H1 (cell line): ENCODE data around the gene HOXD12. TPM values are rescaled to one million over a fixed set of nuclear protein-coding genes. Genes with fewer than 3 reads are reported as not detected.

Source experiments
- CTCF ChIA-PET: fragments of 300-600 bp; sonication (Branson Sonifier 250); formaldehyde crosslinking; loops from one replicate; lab custom pipeline; 2021; ENCODE audit not compliant: partially characterized antibody; lab: Charles Lee
- POLR2A ChIA-PET: fragments of 300-600 bp; sonication (Branson Sonifier 250); formaldehyde crosslinking; loops from one replicate; lab custom pipeline; 2021; ENCODE audit warnings: inconsistent platforms; ENCODE audit not compliant: partially characterized antibody; lab: Charles Lee
- DNase-seq, 2 experiments: peaks; one replicate each; pipeline versions ENCODE4 v3.0.0 to v3.0.0-alpha.2; 2010 to 2022; ENCODE audit warnings: low spot score in 2 of 2, low read depth in 1 of 2, mixed read lengths in 1 of 2
- FAIRE-seq: peaks from 2 replicates; lab custom pipeline; 2011; peaks lifted over from hg19 to GRCh38; lab: Jason Lieb, UNC
- H2AFZ ChIP-seq: 2 replicates; pipeline ENCODE4 v1.8.1; 2012; ENCODE audit warnings: low read length, inconsistent platforms
- H2AK5ac ChIP-seq: 2 replicates; pipeline ENCODE4 v1.6.1; 2013; ENCODE audit warnings: low read depth, low read length
- H2BK120ac ChIP-seq: replicated peaks from 2 replicates; pipeline ENCODE3; 2013; ENCODE audit warnings: low read depth, low read length, inconsistent platforms
- H2BK12ac ChIP-seq: 2 replicates; pipeline ENCODE4 v1.6.1; 2013; ENCODE audit warnings: low read depth, low read length
- H2BK15ac ChIP-seq: 2 replicates; pipeline ENCODE4 v1.6.1; 2013; ENCODE audit warnings: low read length
- H2BK20ac ChIP-seq: 2 replicates; pipeline ENCODE4 v1.6.1; 2013; ENCODE audit warnings: low read length
- H2BK5ac ChIP-seq: 2 replicates; pipeline ENCODE4 v1.6.1; 2013; ENCODE audit warnings: low read depth, low read length
- H3K14ac ChIP-seq: 2 replicates; pipeline ENCODE4 v1.6.1; 2013; ENCODE audit warnings: inconsistent platforms; ENCODE audit not compliant: insufficient read length
- H3K18ac ChIP-seq: 2 replicates; pipeline ENCODE4 v1.6.1; 2013; ENCODE audit warnings: low read length; ENCODE audit errors: extremely low read depth
- H3K23ac ChIP-seq: 2 replicates; pipeline ENCODE4 v1.6.1; 2013; ENCODE audit warnings: inconsistent platforms; ENCODE audit not compliant: insufficient read length
- H3K23me2 ChIP-seq: 2 replicates; pipeline ENCODE4 v1.6.1; 2013; ENCODE audit warnings: low read depth, low read length
- H3K27ac ChIP-seq: 2 replicates; pipeline ENCODE4 v1.6.1; 2011; ENCODE audit warnings: low read depth, low read length, inconsistent platforms
- H3K27me3 ChIP-seq, 4 experiments: replicated peaks in 1 of 4; 1 replicate in 1 of 4; 2 replicates in 3 of 4; pipeline versions ENCODE4 v1.6.1 to v1.8.1; 2011 to 2013; ENCODE audit warnings: low read length in 3 of 4, mild to moderate bottlenecking in 3 of 4, inconsistent platforms in 2 of 4, mixed read lengths in 2 of 4, moderate library complexity in 1 of 4; ENCODE audit not compliant: control insufficient read depth in 3 of 4, insufficient read depth in 3 of 4; ENCODE audit errors: extremely low read depth in 1 of 4
- H3K36me3 ChIP-seq, 4 experiments: 2 replicates each; pipeline versions ENCODE4 v1.6.1 to v1.8.1; 2011 to 2013; ENCODE audit warnings: mild to moderate bottlenecking in 4 of 4, low read length in 3 of 4, moderate library complexity in 2 of 4, control low read depth in 1 of 4, inconsistent platforms in 1 of 4; ENCODE audit not compliant: insufficient read depth in 4 of 4, control insufficient read depth in 2 of 4
- H3K4ac ChIP-seq: replicated peaks from 2 replicates; pipeline ENCODE3; 2013; ENCODE audit warnings: low read length, low read depth, mixed read lengths, inconsistent platforms; ENCODE audit not compliant: insufficient read length
- H3K4me1 ChIP-seq, 4 experiments: replicated peaks in 1 of 4; 1 replicate in 1 of 4; 2 replicates in 3 of 4; pipeline versions ENCODE4 v1.6.1 to v1.8.1; 2011 to 2013; ENCODE audit warnings: low read length in 3 of 4, inconsistent platforms in 2 of 4, mixed read lengths in 1 of 4; ENCODE audit not compliant: insufficient read depth in 4 of 4, control insufficient read depth in 3 of 4
- H3K4me2 ChIP-seq, 2 experiments: 2 replicates each; pipeline versions ENCODE4 v1.6.1 to v1.8.1; 2011 to 2013; ENCODE audit warnings: low read depth in 2 of 2, low read length in 2 of 2, control low read depth in 1 of 2, inconsistent platforms in 1 of 2, mild to moderate bottlenecking in 1 of 2; ENCODE audit not compliant: insufficient read depth in 1 of 2
- H3K4me3 ChIP-seq, 4 experiments: fragments of 200-600, 300-600 bp in 1 of 4; sonication (generic), shearing (Covaris generic), sonication (Bioruptor Twin) in 1 of 4; 2 replicates each; pipeline versions ENCODE4 v1.5.1 to v1.8.1; 2011 to 2016; ENCODE audit warnings: low read length in 4 of 4, low read depth in 3 of 4, control low read depth in 2 of 4, inconsistent platforms in 2 of 4, mild to moderate bottlenecking in 2 of 4, mixed read lengths in 1 of 4, moderate library complexity in 1 of 4; ENCODE audit not compliant: insufficient read depth in 2 of 4; ENCODE audit errors: extremely low read depth in 1 of 4
- H3K56ac ChIP-seq: replicated peaks from 2 replicates; pipeline ENCODE3; 2013; ENCODE audit warnings: low read depth, mild to moderate bottlenecking, mixed read lengths, low read length, inconsistent platforms; ENCODE audit not compliant: insufficient read length
- H3K79me1 ChIP-seq: 2 replicates; pipeline ENCODE4 v1.6.1; 2013; ENCODE audit warnings: low read depth, low read length, control low read depth
- H3K79me2 ChIP-seq, 2 experiments: 2 replicates each; pipeline versions ENCODE4 v1.6.1 to v1.8.1; 2012 to 2013; ENCODE audit warnings: low read length in 2 of 2, mild to moderate bottlenecking in 2 of 2, inconsistent platforms in 1 of 2; ENCODE audit not compliant: insufficient read depth in 2 of 2, control insufficient read depth in 1 of 2
- H3K9ac ChIP-seq, 4 experiments: replicated peaks in 1 of 4; 1 replicate in 1 of 4; 2 replicates in 3 of 4; pipeline versions ENCODE4 v1.6.1 to v1.8.1; 2011 to 2013; ENCODE audit warnings: low read depth in 3 of 4, low read length in 3 of 4, control low read depth in 2 of 4, mild to moderate bottlenecking in 2 of 4, moderate library complexity in 2 of 4, inconsistent platforms in 1 of 4; ENCODE audit errors: extremely low read depth in 1 of 4
- H3K9me3 ChIP-seq, 2 experiments: 2 replicates each; pipeline versions ENCODE4 v1.6.1 to v1.8.1; 2012 to 2013; ENCODE audit warnings: mild to moderate bottlenecking in 2 of 2, moderate library complexity in 2 of 2, control low read depth in 1 of 2, inconsistent platforms in 1 of 2, low read depth in 1 of 2, low read length in 1 of 2, mixed read lengths in 1 of 2; ENCODE audit not compliant: insufficient read depth in 2 of 2
- H4K20me1 ChIP-seq, 2 experiments: replicated peaks in 1 of 2; 2 replicates each; pipeline versions ENCODE3 to v1.8.1; 2011 to 2013; ENCODE audit warnings: inconsistent platforms in 2 of 2, low read length in 2 of 2, mild to moderate bottlenecking in 1 of 2; ENCODE audit not compliant: insufficient read depth in 2 of 2, control insufficient read depth in 1 of 2
- H4K5ac ChIP-seq: 2 replicates; pipeline ENCODE4 v1.6.1; 2013; ENCODE audit warnings: low read length, low read depth, mixed read lengths, inconsistent platforms; ENCODE audit not compliant: insufficient read length
- H4K8ac ChIP-seq: 2 replicates; pipeline ENCODE4 v1.8.0; 2013; ENCODE audit warnings: mild to moderate bottlenecking, moderate library complexity, low read length, inconsistent platforms; ENCODE audit not compliant: insufficient read depth; ENCODE audit errors: extremely low read depth
- H4K91ac ChIP-seq: replicated peaks from 2 replicates; pipeline ENCODE3; 2013; ENCODE audit warnings: low read length, mixed read lengths, inconsistent platforms; ENCODE audit not compliant: insufficient read length
- CBX8 ChIP-seq: fragments of 300-800, 300-1000 bp; sonication (generic); IDR thresholded peaks from 2 replicates; pipeline ENCODE4 v1.7.1; 2016; ENCODE audit warnings: low read depth, low read length, borderline replicate concordance
- EZH2 ChIP-seq: fragments of 200-600 bp; sonication (generic); IDR thresholded peaks from 2 replicates; pipeline ENCODE4 v1.7.1; 2012; ENCODE audit warnings: low read depth, mild to moderate bottlenecking, moderate library complexity, low read length, inconsistent platforms; ENCODE audit not compliant: severe bottlenecking
- KDM1A ChIP-seq: fragments of 200-600, 300-600 bp; sonication (generic); IDR thresholded peaks from 2 replicates; pipeline ENCODE4 v1.7.1; 2016; ENCODE audit warnings: mild to moderate bottlenecking, low read length, borderline replicate concordance
- MAX ChIP-seq: IDR thresholded peaks from 2 replicates; pipeline ENCODE4 v1.6.1; 2012; ENCODE audit warnings: inconsistent platforms
- POU5F1 ChIP-seq: IDR thresholded peaks from 2 replicates; pipeline ENCODE4 v1.6.1; 2011; ENCODE audit warnings: low read depth, mild to moderate bottlenecking, low read length, moderate library complexity
- RBBP5 ChIP-seq: IDR thresholded peaks from 2 replicates; pipeline ENCODE4 v1.7.1; 2012; ENCODE audit warnings: low read depth, mild to moderate bottlenecking, inconsistent platforms, low read length, moderate library complexity, borderline replicate concordance
- RNF2 ChIP-seq: fragments of 200-900, 300-1000 bp; sonication (generic); IDR thresholded peaks from 2 replicates; pipeline ENCODE4 v1.7.1; 2016; ENCODE audit warnings: borderline replicate concordance, low read depth, mild to moderate bottlenecking, antibody characterized with exemption, low read length; ENCODE audit not compliant: poor library complexity, severe bottlenecking; ENCODE audit errors: missing control alignments
- SAP30 ChIP-seq: fragments of 300-600 bp; sonication (generic); IDR thresholded peaks from 2 replicates; pipeline ENCODE4 v1.7.1; 2012; ENCODE audit warnings: low read length, moderate library complexity, mild to moderate bottlenecking, inconsistent platforms; ENCODE audit not compliant: insufficient read depth, insufficient replicate concordance
- TAF7 ChIP-seq: optimal IDR thresholded peaks from 2 replicates; pipeline ENCODE3; 2011; ENCODE audit warnings: low read depth, mild to moderate bottlenecking, inconsistent platforms, low read length, moderate library complexity, borderline replicate concordance
- WGBS, 2 experiments: shearing (Covaris generic) in 1 of 2; methylation state at CpG; one replicate each; pipeline versions ENCODE4 v1.1.6 to v1.1.7; 2013 to 2015; ENCODE audit warnings: low lambda C conversion rate in 2 of 2, mixed read lengths in 2 of 2, inconsistent platforms in 1 of 2, low coverage in 1 of 2, missing lambda C conversion rate in 1 of 2; ENCODE audit not compliant: insufficient replicate concordance in 2 of 2, insufficient coverage in 1 of 2, insufficient read length in 1 of 2; ENCODE audit errors: extremely low coverage in 1 of 2, missing lambda C conversion rate in 1 of 2; 5-methylcytosine and 5-hydroxymethylcytosine counted together
- polyA plus RNA-seq, 7 experiments: library from polyadenylated mRNA; depleted of rRNA in 3 of 7; stranded (reverse) in 5 of 7; unstranded in 2 of 7; fragments of >200 nt in 5 of 7; fragments of 200-250 nt in 2 of 7; gene quantifications; 1 replicate in 5 of 7; 2 replicates in 1 of 7; 4 replicates in 1 of 7; pipeline versions ENCODE4 v1.2.1 to v1.2.3, GENCODE V29; 2011 to 2013; ENCODE audit warnings: missing spikeins in 2 of 7, mixed read lengths in 2 of 7
- total RNA-seq: library from RNA; stranded (reverse); fragmentation: NEBNext Ultra II Directional; extraction: Animal tissue kit (Norgen Biotek cat#: 25700); gene quantifications from 2 replicates; pipeline ENCODE4 v1.2.1, GENCODE V29; 2021

Gene HOXD12
- total and polyA plus RNA-seq, 2 of the 8 experiments (the other 6 are each of a cell fraction or from before 2014, with no cell fraction given): not detected

- no peak overlapping the region for H3K9ac ChIP-seq
- FAIRE-seq (no peak), DNase-seq (peak in 1 of 2 experiments; percentile 65)
- H3K4ac ChIP-seq: no peak overlapping the region
- peaks cover 85 to 98% (median 92%) of the 10 kb centered on the region in 4 experiments for H3K27me3 ChIP-seq
- no peaks in the 10 kb centered on the region for H3K79me2 ChIP-seq
- H2BK5ac ChIP-seq: no peak overlapping the region
- 4% methylated on average over 59 of the region's 68 CpGs; no CpG with 5 or more reads in 1 of the 2 experiments for WGBS, 2 experiments
- no peaks in the 10 kb centered on the region for H3K79me1 ChIP-seq
- peaks cover 6% of the 10 kb centered on the region; the same call in 1 of the 2 replicates for H3K23me2 ChIP-seq
- no peak overlapping the region for H2BK15ac ChIP-seq
- no peak overlapping the region for H3K14ac ChIP-seq
- H2AK5ac ChIP-seq: no peak overlapping the region
- H2BK20ac ChIP-seq: no peak overlapping the region
- peak overlapping the region; percentile 55 to 67 for H3K4me2 ChIP-seq
- H3K4me1 ChIP-seq: peaks cover 0 to 29% (median 12%) of the 10 kb centered on the region in 4 experiments; a peak in 5 of 7 replicates
- no peak overlapping the region for H2AFZ ChIP-seq
- peaks cover 15 to 17% of the 10 kb centered on the region in 2 experiments for H4K20me1 ChIP-seq
- H3K27ac ChIP-seq: no peak overlapping the region
- ChIA-PET POLR2A (interaction anchor here (2.5 kb wide), 1 partner anchor 17 kb away, joined by 8 read pairs; no protein-coding TSS in a partner anchor), CTCF (interaction anchor here (0.6 to 7.8 kb wide), 20 partner anchors 8 to 830 kb away, joined by 3 to 130 read pairs (median 3); partner anchors contain the start of genes HOXD11, HOXD12 and HOXD13)
- H3K18ac ChIP-seq: no peak overlapping the region
- H2BK120ac ChIP-seq: no peak overlapping the region
- H3K36me3 ChIP-seq: peaks cover 0 to 5% (median 0%) of the 10 kb centered on the region in 4 experiments; a peak in 1 of 8 replicates
- no peak overlapping the region for H3K56ac ChIP-seq
- no peak overlapping the region for H3K23ac ChIP-seq
- no peak overlapping the region for H4K5ac ChIP-seq
- H2BK12ac ChIP-seq: no peak overlapping the region
- no peaks in the 10 kb centered on the region; a peak in 1 of 4 replicates for H3K9me3 ChIP-seq
- H4K91ac ChIP-seq: no peak overlapping the region
- peak overlapping the region in 2 of 4 experiments; percentile 11 to 54; a peak in 4 of 8 replicates for H3K4me3 ChIP-seq
- H4K8ac ChIP-seq: no peak overlapping the region
- peak; percentile 84 for TF ChIP-seq EZH2
- no peak for TF ChIP-seq KDM1A
- no peak for TF ChIP-seq TAF7
- TF ChIP-seq MAX: peak; percentile 92
- TF ChIP-seq SAP30: no peak
- no peak for TF ChIP-seq POU5F1
- TF ChIP-seq RNF2: peak; percentile 89
- TF ChIP-seq CBX8: peak; percentile 96; the same call in 1 of the 2 replicates
- TF ChIP-seq RBBP5: 0 out of 2 replicates have a peak, but pooled peaks have one; percentile 16
These were observed 18.8 kb upstream of the HOXD12 start for GRCh38 chr2:176080540-176081375.
